LNCaP clone FGC (cell line): Measurements from ENCODE around the gene WDFY1.

Experiments
- DNase-seq: peaks from one replicate; pipeline ENCODE4 v3.0.0-alpha.2; 2011; ENCODE audit warnings: low read depth
- H3K4me3 ChIP-seq: 2 replicates; pipeline ENCODE4 v1.5.1; 2011; ENCODE audit warnings: mild to moderate bottlenecking, low read depth, low read length, control low read depth
- TF ChIP-seq, protein P1 (sequence below): IDR thresholded peaks from 2 replicates; pipeline ENCODE4 v1.5.1; 2012; ENCODE audit warnings: mild to moderate bottlenecking; ENCODE audit not compliant: control insufficient read depth, insufficient read depth; ENCODE audit errors: extremely low read depth

WDFY1 gene

DNA sequence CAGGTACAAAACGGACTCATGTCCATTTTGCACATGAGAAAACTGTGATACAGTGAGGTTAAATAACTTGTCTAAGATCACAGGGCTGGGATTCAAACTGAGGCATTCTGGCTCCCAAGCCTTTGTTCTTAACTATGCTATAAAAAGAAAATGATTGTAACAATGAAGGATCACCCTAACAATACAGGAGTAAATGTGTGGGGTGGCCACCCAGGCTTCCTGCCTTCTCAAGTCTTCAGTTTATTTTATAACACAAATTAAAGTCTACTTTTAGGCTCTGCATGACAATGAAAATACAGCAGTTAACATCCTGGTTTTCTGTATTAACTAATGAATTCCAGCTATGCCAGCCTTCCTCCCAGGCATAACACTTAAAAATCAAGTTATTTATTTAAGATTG, 7.6 kb downstream of the WDFY1 start:
- H3K4me3 ChIP-seq, result no peak overlapping the region
- TF ChIP-seq, protein P1, sequence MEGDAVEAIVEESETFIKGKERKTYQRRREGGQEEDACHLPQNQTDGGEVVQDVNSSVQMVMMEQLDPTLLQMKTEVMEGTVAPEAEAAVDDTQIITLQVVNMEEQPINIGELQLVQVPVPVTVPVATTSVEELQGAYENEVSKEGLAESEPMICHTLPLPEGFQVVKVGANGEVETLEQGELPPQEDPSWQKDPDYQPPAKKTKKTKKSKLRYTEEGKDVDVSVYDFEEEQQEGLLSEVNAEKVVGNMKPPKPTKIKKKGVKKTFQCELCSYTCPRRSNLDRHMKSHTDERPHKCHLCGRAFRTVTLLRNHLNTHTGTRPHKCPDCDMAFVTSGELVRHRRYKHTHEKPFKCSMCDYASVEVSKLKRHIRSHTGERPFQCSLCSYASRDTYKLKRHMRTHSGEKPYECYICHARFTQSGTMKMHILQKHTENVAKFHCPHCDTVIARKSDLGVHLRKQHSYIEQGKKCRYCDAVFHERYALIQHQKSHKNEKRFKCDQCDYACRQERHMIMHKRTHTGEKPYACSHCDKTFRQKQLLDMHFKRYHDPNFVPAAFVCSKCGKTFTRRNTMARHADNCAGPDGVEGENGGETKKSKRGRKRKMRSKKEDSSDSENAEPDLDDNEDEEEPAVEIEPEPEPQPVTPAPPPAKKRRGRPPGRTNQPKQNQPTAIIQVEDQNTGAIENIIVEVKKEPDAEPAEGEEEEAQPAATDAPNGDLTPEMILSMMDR, result no peak
- DNase-seq, result no peak

- TF ChIP-seq, protein P1, result no peak
- no peak overlapping the region for H3K4me3 ChIP-seq
These were observed 8.2 kb downstream of the WDFY1 start for GRCh38 chr2:223936862-223937326.

DNA sequence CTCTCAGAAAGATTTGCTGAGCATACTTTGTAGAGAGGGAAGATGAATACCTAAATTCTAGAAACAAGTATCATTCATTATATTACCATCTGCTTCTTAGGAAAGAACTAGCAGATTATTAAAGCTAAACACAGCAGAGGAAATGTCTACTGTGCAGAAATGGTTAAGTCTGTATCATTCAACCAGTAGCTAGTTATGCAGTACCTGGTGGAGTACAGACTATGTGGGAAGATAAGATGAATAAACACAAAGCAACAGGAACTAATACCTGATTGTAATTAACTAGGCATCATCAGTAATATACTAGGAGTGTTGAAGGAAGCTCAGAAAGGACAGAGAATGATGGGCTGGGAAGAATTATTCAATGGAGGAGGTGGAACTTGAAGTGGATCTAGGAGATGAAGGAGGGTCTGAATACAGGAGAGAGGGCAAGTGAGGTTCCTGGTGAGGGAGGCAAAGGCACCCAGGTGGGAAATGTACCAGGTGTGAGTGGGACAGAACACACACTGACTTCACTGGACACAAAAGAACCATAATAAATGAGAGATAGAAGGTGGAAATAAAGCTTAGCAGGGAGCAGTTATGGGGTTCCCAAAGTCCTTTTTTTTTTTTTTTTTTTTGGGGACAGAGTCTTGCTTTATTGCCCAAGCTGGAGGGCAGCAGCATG, 9.5 kb downstream of the WDFY1 start:
- no peak overlapping the region for H3K4me3 ChIP-seq
- no peak for DNase-seq
- TF ChIP-seq, protein P1, result no peak

More at GRCh38 chr2:223936862-223937326, 8.2 kb downstream of the WDFY1 start:
- DNase-seq, result no peak

DNA sequence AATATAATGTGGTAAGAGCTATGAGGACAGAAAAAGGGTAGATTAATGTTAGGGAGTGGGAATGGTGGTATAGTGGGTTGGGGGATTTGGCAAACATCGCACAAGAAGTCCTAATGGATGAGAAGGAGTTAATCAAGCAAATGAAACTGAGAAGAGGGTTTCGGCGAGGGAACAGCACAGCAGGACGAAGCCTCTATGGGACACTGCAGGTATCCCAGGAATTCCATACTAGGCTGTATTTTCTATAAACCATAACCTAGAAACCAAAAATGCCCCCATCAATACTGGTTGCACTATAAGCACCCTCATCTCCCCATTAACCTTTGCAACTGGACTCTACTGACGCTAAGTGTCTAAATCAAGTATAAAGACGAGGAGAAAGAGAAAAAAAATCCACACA, 10.3 kb downstream of the WDFY1 start:
- no peak for DNase-seq
- no peak overlapping the region for H3K4me3 ChIP-seq
- TF ChIP-seq, protein P1, result no peak

- DNase-seq, result no peak
- TF ChIP-seq, protein P1, result no peak
- no peak overlapping the region for H3K4me3 ChIP-seq
These were observed 12.0 kb downstream of the WDFY1 start for GRCh38 chr2:223932816-223933800.

DNA sequence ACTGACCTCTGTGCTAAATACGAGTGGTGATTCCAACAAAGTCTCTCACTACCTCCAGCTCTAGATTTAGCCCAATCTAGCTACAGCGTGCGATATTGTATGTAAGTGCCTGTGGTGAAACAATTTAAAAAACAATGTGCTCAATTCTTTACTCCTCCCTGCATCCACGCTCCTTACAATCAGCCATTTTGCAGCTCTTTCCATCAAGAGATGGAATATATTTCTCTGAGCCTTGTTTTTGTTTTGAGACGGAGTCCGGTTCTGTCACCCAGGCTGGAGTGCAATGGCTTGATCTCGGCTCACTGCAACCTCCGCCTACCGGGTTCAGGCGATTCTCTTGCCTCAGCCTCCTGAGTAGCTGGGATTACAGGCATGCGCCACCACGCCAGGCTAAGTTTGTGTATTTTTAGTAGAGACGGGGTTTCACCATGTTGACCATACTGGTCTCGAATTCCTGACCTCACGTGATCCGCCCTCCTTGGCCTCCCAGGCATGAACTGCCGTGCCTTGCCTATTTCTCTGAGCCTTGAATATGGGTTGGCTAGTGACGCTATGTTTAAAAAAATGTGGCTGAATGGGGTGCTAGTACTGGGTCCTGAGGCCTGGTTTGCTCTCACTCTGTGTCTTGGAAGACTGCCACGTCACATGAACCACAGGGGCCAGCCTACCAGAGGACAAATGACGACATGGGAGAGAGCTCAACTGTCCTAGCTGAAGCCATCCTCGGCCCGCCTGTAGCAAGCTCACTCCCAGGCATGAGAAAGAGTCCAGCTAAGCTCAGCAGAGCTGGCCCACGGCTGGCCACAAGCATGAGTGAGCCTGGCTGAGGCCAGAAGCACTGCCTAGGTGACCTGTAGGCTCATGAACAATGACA, 14.8 kb downstream of the WDFY1 start:
- DNase-seq, result no peak
- no peak overlapping the region for H3K4me3 ChIP-seq
- TF ChIP-seq, protein P1, result no peak
